Psoas muscle (tissue), 8 donors: ENCODE measurements around the gene SEC14L3. TPM values are rescaled to one million over a fixed set of nuclear protein-coding genes. Genes with fewer than 3 reads are reported as not detected.
"Not testable (repeated sequence)": the region's sequence is repeated elsewhere in the genome, so short reads cannot be mapped to it uniquely, and the experiment has no call there.

Experiments
- ATAC-seq, 4 donors: fragments of 200-7000 bp; cut with Tn5 transposase; one replicate each; pipeline ENCODE4 v1.9.1; 2020; ENCODE audit warnings: moderate library complexity in 3 of 4, mild to moderate bottlenecking in 2 of 4
- DNase-seq, 2 donors: peaks; one replicate each; pipeline ENCODE4 v3.0.0-alpha.2; 2020
- H3K27ac ChIP-seq: fragments of 200-600 bp; one replicate; pipeline ENCODE4 v1.8.0; 2022
- H3K27me3 ChIP-seq, 3 donors: fragments of 200-600 bp in 1 of 3; one replicate each; pipeline versions ENCODE4 v1.6.1 to v1.8.0; 2013 to 2022; ENCODE audit warnings: low read length in 2 of 3, mild to moderate bottlenecking in 2 of 3, moderate library complexity in 1 of 3; ENCODE audit not compliant: insufficient read depth in 3 of 3
- H3K36me3 ChIP-seq, 2 donors: fragments of 200-600 bp in 1 of 2; one replicate each; pipeline versions ENCODE4 v1.6.1 to v1.8.0; 2013 to 2022; ENCODE audit warnings: low read depth in 1 of 2, mild to moderate bottlenecking in 1 of 2, moderate library complexity in 1 of 2; ENCODE audit not compliant: insufficient read depth in 1 of 2
- H3K4me1 ChIP-seq: fragments of 200-600 bp; one replicate; pipeline ENCODE4 v1.8.0; 2022
- H3K4me3 ChIP-seq: fragments of 200-600 bp; one replicate; pipeline ENCODE4 v1.8.0; 2022; ENCODE audit warnings: mild to moderate bottlenecking
- H3K9me3 ChIP-seq: fragments of 200-600 bp; one replicate; pipeline ENCODE4 v1.8.0; 2022
- CTCF ChIP-seq: fragments of 200-600 bp; IDR thresholded peaks from one replicate; pipeline ENCODE4 v1.8.0; 2022; ENCODE audit warnings: antibody characterized with exemption
- WGBS, 3 donors: extraction: QIAGEN DNeasy Blood & Tissue Kit; methylation state at CpG; one replicate each; pipeline versions ENCODE4 v1.1.6 to v1.1.7; 2013; 5-methylcytosine and 5-hydroxymethylcytosine counted together
- intact Hi-C, 2 donors: fragments of 100-400 bp; cut with DNase I; formaldehyde crosslinking; loops; one replicate each; pipeline versions ENCODE4 v1.11.0 to v1.14.2; 2022
- polyA plus RNA-seq, 3 donors: library from polyadenylated mRNA; stranded (reverse); fragments of 200-250 nt; gene quantifications; one replicate each; pipeline ENCODE4 v1.2.3, GENCODE V29; 2013
- total RNA-seq, 4 donors: library from RNA; stranded (reverse); fragmentation: NEBNext Ultra II Directional in 2 of 4; extraction: Animal tissue kit (Norgen Biotek cat#: 25700) in 2 of 4; gene quantifications; one replicate each; pipeline versions ENCODE4 v1.2.1 to v1.2.4, GENCODE V29; 2021 to 2023
- donor health status: healthy with polysubstance abuse.
- donor health status: DM: no; HTN: no; CAD: no; lungs with moderate emphysema.
- donor health status: Bipolar disorder and iron deficiency.
- donor health status: healthy.
- donor health status: DM: yes; HTN: yes; CAD: no.
- donor health status: DM: no; HTN: no; CAD: no.
- donor health status: DM: no; HTN: no; CAD: no.
- donor health status: DM: yes; HTN: yes; CAD: no.

Gene SEC14L3
- total and polyA plus RNA-seq, 7 donors = 0.04 TPM; not detected in 6

GRCh38 chr22:30469165-30469564 is 2.7 kb downstream of the SEC14L3 start:
- Histone ChIP-seq H3K9me3 (no peaks in the 10 kb centered on the region), H3K4me1 (no peaks in the 10 kb centered on the region), H3K36me3 (no peaks in the 10 kb centered on the region), H3K27ac (no peak overlapping the region), H3K27me3 (peaks cover 0 to 23% (median 3%) of the 10 kb centered on the region in 3 donors), H3K4me3 (no peak overlapping the region)
- DNase-seq = no peak
- intact Hi-C loops = no loop called here
- ATAC-seq = no peak
- WGBS, 3 donors = 30 to 65% (median 41%) methylated on average over 2 of the region's 2 CpGs
- TF ChIP-seq CTCF = no peak

GRCh38 chr22:30460555-30460954 is 11.3 kb downstream of the SEC14L3 start:
- H3K9me3 ChIP-seq, H3K36me3 ChIP-seq, DNase-seq, H3K27ac ChIP-seq, H3K27me3 ChIP-seq, H3K4me3 ChIP-seq, intact Hi-C loops, ATAC-seq, H3K4me1 ChIP-seq: not testable (repeated sequence)
- WGBS, 3 donors = 78 to 84% (median 82%) methylated on average over 6 of the region's 6 CpGs

GRCh38 chr22:30460147-30460546 is 11.7 kb downstream of the SEC14L3 start:
- ATAC-seq = no peak
- H3K9me3 ChIP-seq = no peaks in the 10 kb centered on the region
- no peak for TF ChIP-seq CTCF
- DNase-seq = no peak
- no peak overlapping the region for H3K4me3 ChIP-seq
- peaks cover 0 to 6% (median 0%) of the 10 kb centered on the region in 3 donors for H3K27me3 ChIP-seq
- H3K36me3 ChIP-seq = no peaks in the 10 kb centered on the region
- 50 to 69% (median 55%) methylated on average over 4 of the region's 4 CpGs for WGBS, 3 donors
- no peaks in the 10 kb centered on the region for H3K4me1 ChIP-seq
- intact Hi-C loops = no loop called here
- no peak overlapping the region for H3K27ac ChIP-seq

- intact Hi-C loops = no loop called here
- H3K9me3 ChIP-seq = no peaks in the 10 kb centered on the region
- WGBS, 3 donors = 36 to 62% (median 46%) methylated on average over 4 of the region's 4 CpGs
- H3K36me3 ChIP-seq = no peaks in the 10 kb centered on the region
- TF ChIP-seq CTCF = no peak
- H3K27ac ChIP-seq = no peak overlapping the region
- H3K4me3 ChIP-seq = no peak overlapping the region
- no peak for DNase-seq
- no peaks in the 10 kb centered on the region for H3K4me1 ChIP-seq
- ATAC-seq = no peak
- H3K27me3 ChIP-seq = peaks cover 0 to 6% (median 0%) of the 10 kb centered on the region in 3 donors
Measured at GRCh38 chr22:30459181-30460052, 12.4 kb downstream of the SEC14L3 start.

- intact Hi-C loops = no loop called here
Measured at GRCh38 chr22:30457981-30458380, 13.8 kb downstream of the SEC14L3 start.

More at GRCh38 chr22:30457981-30458380, 13.8 kb downstream of the SEC14L3 start:
- WGBS, 3 donors = 33 to 44% (median 41%) methylated on average over 8 of the region's 8 CpGs
- ATAC-seq = no peak
- Histone ChIP-seq H3K4me3 (no peak overlapping the region), H3K4me1 (no peaks in the 10 kb centered on the region), H3K27ac (no peak overlapping the region), H3K27me3 (peaks cover 0 to 6% (median 0%) of the 10 kb centered on the region in 3 donors), H3K36me3 (no peaks in the 10 kb centered on the region), H3K9me3 (no peaks in the 10 kb centered on the region)
- no peak for TF ChIP-seq CTCF
- DNase-seq = no peak
